Mucosa of rectum (tissue), 2 donors: ENCODE results near the gene PIGT.

Source experiments
- H3K27ac ChIP-seq, 2 donors: one replicate each; pipeline ENCODE4 v1.7.0; 2013; ENCODE audit warnings: inconsistent platforms in 2 of 2, low read depth in 2 of 2, low read length in 2 of 2
- H3K27me3 ChIP-seq, 2 donors: one replicate each; pipeline ENCODE4 v1.7.0; 2013; ENCODE audit warnings: low read length in 2 of 2; ENCODE audit not compliant: control insufficient read depth in 2 of 2, insufficient read depth in 2 of 2
- H3K36me3 ChIP-seq, 2 donors: one replicate each; pipeline ENCODE4 v1.7.0; 2013; ENCODE audit warnings: low read length in 2 of 2; ENCODE audit not compliant: control insufficient read depth in 2 of 2, insufficient read depth in 2 of 2
- H3K4me1 ChIP-seq, 2 donors: one replicate each; pipeline ENCODE4 v1.7.0; 2013; ENCODE audit warnings: low read length in 2 of 2, mild to moderate bottlenecking in 1 of 2; ENCODE audit not compliant: control insufficient read depth in 2 of 2, insufficient read depth in 2 of 2
- H3K4me3 ChIP-seq, 2 donors: one replicate each; pipeline ENCODE4 v1.7.0; 2013; ENCODE audit warnings: low read length in 2 of 2
- H3K9ac ChIP-seq, 2 donors: one replicate each; pipeline ENCODE4 v1.7.0; 2013; ENCODE audit warnings: low read length in 2 of 2, low read depth in 1 of 2, mild to moderate bottlenecking in 1 of 2
- H3K9me3 ChIP-seq, 2 donors: one replicate each; pipeline ENCODE4 v1.7.0; 2013; ENCODE audit warnings: low read length in 2 of 2; ENCODE audit not compliant: control insufficient read depth in 2 of 2
- donor health status: healthy.
- donor health status: Normal muscosa, but diverticular disease.

Gene PIGT

GRCh38 chr20:45456632-45457031, 40.7 kb downstream of the PIGT start:
- no peaks in the 10 kb centered on the region for H3K9me3 ChIP-seq
- H3K27ac ChIP-seq = no peak overlapping the region
- H3K4me3 ChIP-seq = no peak overlapping the region
- H3K4me1 ChIP-seq = no peaks in the 10 kb centered on the region
- no peak overlapping the region for H3K9ac ChIP-seq
- H3K36me3 ChIP-seq = no peaks in the 10 kb centered on the region
- H3K27me3 ChIP-seq = no peaks in the 10 kb centered on the region

- no peaks in the 10 kb centered on the region for H3K4me1 ChIP-seq
These were observed 43.7 kb downstream of the PIGT start for GRCh38 chr20:45459606-45460005.

GRCh38 chr20:45461225-45461624, 45.3 kb downstream of the PIGT start:
- H3K4me1 ChIP-seq = peaks cover 6 to 9% of the 10 kb centered on the region in 2 donors
- H3K27me3 ChIP-seq = no peaks in the 10 kb centered on the region
- H3K27ac ChIP-seq = no peak overlapping the region
- H3K36me3 ChIP-seq = no peaks in the 10 kb centered on the region
- no peak overlapping the region for H3K4me3 ChIP-seq
- no peaks in the 10 kb centered on the region for H3K9me3 ChIP-seq
- H3K9ac ChIP-seq = no peak overlapping the region

More at GRCh38 chr20:45459606-45460005, 43.7 kb downstream of the PIGT start:
- H3K27me3 ChIP-seq = no peaks in the 10 kb centered on the region
- H3K36me3 ChIP-seq = no peaks in the 10 kb centered on the region
- no peak overlapping the region for H3K9ac ChIP-seq
- H3K9me3 ChIP-seq = no peaks in the 10 kb centered on the region
- H3K4me3 ChIP-seq = no peak overlapping the region
- no peak overlapping the region for H3K27ac ChIP-seq

- H3K36me3 ChIP-seq = no peaks in the 10 kb centered on the region
- no peak overlapping the region for H3K9ac ChIP-seq
- H3K4me1 ChIP-seq = peaks cover 10 to 21% of the 10 kb centered on the region in 2 donors
- H3K27ac ChIP-seq = no peak overlapping the region
- H3K27me3 ChIP-seq = no peaks in the 10 kb centered on the region
- no peaks in the 10 kb centered on the region for H3K9me3 ChIP-seq
- H3K4me3 ChIP-seq = no peak overlapping the region
These were observed 47.0 kb downstream of the PIGT start for GRCh38 chr20:45462711-45463509.

- H3K4me1 ChIP-seq = peaks cover 11 to 29% of the 10 kb centered on the region in 2 donors
- H3K9ac ChIP-seq = no peak overlapping the region
- H3K27ac ChIP-seq = no peak overlapping the region
- no peaks in the 10 kb centered on the region for H3K9me3 ChIP-seq
- H3K27me3 ChIP-seq = no peaks in the 10 kb centered on the region
- H3K4me3 ChIP-seq = no peak overlapping the region
- no peaks in the 10 kb centered on the region for H3K36me3 ChIP-seq
These were observed 47.8 kb downstream of the PIGT start for GRCh38 chr20:45463709-45464108.

- Histone ChIP-seq H3K27ac (peak overlapping the region; percentile 11 to 68), H3K27me3 (no peaks in the 10 kb centered on the region), H3K4me1 (peaks cover 25 to 45% of the 10 kb centered on the region in 2 donors), H3K9ac (peak overlapping the region in 1 of 2 donors; percentile 18), H3K4me3 (no peak overlapping the region), H3K9me3 (no peaks in the 10 kb centered on the region), H3K36me3 (no peaks in the 10 kb centered on the region)
These were observed 49.7 kb downstream of the PIGT start for GRCh38 chr20:45465491-45466266.

- Histone ChIP-seq H3K27me3 (no peaks in the 10 kb centered on the region), H3K9ac (no peak overlapping the region), H3K4me1 (peaks cover 26 to 45% of the 10 kb centered on the region in 2 donors), H3K4me3 (no peak overlapping the region), H3K27ac (peak overlapping the region in 1 of 2 donors; percentile 68), H3K36me3 (no peaks in the 10 kb centered on the region), H3K9me3 (no peaks in the 10 kb centered on the region)
These were observed 51.2 kb downstream of the PIGT start for GRCh38 chr20:45467172-45467571.

- Histone ChIP-seq H3K36me3 (no peaks in the 10 kb centered on the region), H3K27me3 (no peaks in the 10 kb centered on the region), H3K9ac (no peak overlapping the region), H3K9me3 (no peaks in the 10 kb centered on the region), H3K4me3 (no peak overlapping the region), H3K4me1 (peaks cover 26 to 45% of the 10 kb centered on the region in 2 donors), H3K27ac (peak overlapping the region; percentile 32 to 76)
These were observed 51.9 kb downstream of the PIGT start for GRCh38 chr20:45467861-45468260.

- peak within 1 kb of the TSS; percentile 77 to 78 for H3K9ac ChIP-seq
- H3K4me1 ChIP-seq = peaks cover 26 to 45% of the 10 kb centered on the region in 2 donors
- H3K4me3 ChIP-seq = peak within 1 kb of the TSS; percentile 69 to 75
- peak within 1 kb of the TSS; percentile 70 to 76 for H3K27ac ChIP-seq
- H3K27me3 ChIP-seq = no peaks in the 10 kb centered on the region
- H3K36me3 ChIP-seq = no peaks in the 10 kb centered on the region
- no peaks in the 10 kb centered on the region for H3K9me3 ChIP-seq
These were observed 53.7 kb downstream of the PIGT start, which contains the start of gene WFDC2 for GRCh38 chr20:45469336-45470261. Gene WFDC2, plus strand, starts transcription at chr20:45469753. Its CDS starts 29 bp downstream, at chr20:45469782.
